ENCODE results near the gene PRDM16.

DNA sequence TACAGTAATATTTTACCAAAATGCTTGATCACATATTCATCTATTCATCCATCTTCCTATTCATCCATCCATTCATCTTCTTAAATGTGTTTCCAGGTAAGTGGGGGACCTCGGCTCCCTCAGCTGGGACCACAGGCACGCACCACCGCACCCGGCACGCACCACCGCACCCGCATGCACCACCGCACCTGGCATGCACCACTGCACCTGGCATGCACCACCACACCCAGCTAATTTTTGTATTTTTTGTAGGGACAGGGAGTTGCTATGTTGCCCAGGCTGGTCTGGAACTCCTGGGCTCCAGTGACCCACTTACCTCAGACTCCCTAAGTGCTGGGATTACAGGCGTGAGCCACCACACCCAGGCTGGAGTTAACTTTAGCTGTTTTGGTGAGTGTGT lies 26.5 kb upstream of the PRDM16 start:
- TF ChIP-seq SUZ12 (IDR thresholded peaks at IDR 0.05; ENCODE audit: extremely low read depth, insufficient read depth, insufficient read length) (no peak), YY1 (IDR thresholded peaks at IDR 0.05; ENCODE audit: insufficient read depth, insufficient read length) (no peak), ZNF274 (IDR thresholded peaks at IDR 0.05; ENCODE audit: low read depth, low read length) (no peak)
